ENCODE data around the gene OR51I2. TPM values are rescaled to one million over a fixed set of nuclear protein-coding genes. Genes with fewer than 3 reads are reported as not detected.

Gene OR51I2
- total RNA-seq, 4 donors from 2014 or later, result not detected

DNA sequence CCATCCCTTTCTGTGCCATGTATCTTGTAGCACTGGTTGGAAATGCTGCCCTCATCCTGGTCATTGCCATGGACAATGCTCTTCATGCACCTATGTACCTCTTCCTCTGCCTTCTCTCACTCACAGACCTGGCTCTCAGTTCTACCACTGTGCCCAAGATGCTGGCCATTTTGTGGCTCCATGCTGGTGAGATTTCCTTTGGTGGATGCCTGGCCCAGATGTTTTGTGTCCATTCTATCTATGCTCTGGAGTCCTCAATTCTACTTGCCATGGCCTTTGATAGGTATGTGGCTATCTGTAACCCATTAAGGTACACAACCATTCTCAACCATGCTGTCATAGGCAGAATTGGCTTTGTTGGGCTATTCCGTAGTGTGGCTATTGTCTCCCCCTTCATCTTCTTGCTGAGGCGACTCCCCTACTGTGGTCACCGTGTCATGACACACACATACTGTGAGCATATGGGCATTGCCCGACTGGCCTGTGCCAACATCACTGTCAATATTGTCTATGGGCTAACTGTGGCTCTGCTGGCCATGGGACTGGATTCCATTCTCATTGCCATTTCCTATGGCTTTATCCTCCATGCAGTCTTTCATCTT is 39.8 kb downstream of the OR51I2 start:
- H3K27ac ChIP-seq, result no peak overlapping the region
- H3K4me3 ChIP-seq, result no peak overlapping the region
- WGBS, 2 donors, result 98% methylated on average over 4 of the region's 4 CpGs
- TF ChIP-seq EP300 (IDR thresholded peaks at IDR 0.05) (no peak), POLR2A (IDR thresholded peaks at IDR 0.05) (no peak)
- TF ChIP-seq, protein P1, sequence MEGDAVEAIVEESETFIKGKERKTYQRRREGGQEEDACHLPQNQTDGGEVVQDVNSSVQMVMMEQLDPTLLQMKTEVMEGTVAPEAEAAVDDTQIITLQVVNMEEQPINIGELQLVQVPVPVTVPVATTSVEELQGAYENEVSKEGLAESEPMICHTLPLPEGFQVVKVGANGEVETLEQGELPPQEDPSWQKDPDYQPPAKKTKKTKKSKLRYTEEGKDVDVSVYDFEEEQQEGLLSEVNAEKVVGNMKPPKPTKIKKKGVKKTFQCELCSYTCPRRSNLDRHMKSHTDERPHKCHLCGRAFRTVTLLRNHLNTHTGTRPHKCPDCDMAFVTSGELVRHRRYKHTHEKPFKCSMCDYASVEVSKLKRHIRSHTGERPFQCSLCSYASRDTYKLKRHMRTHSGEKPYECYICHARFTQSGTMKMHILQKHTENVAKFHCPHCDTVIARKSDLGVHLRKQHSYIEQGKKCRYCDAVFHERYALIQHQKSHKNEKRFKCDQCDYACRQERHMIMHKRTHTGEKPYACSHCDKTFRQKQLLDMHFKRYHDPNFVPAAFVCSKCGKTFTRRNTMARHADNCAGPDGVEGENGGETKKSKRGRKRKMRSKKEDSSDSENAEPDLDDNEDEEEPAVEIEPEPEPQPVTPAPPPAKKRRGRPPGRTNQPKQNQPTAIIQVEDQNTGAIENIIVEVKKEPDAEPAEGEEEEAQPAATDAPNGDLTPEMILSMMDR (IDR thresholded peaks at IDR 0.05), result no peak
- DNase-seq (ENCODE audit: low spot score in 2 of 2), result no peak
- H3K27me3 ChIP-seq, result no peaks in the 10 kb centered on the region
- H3K9me3 ChIP-seq, result no peaks in the 10 kb centered on the region
- no peaks in the 10 kb centered on the region for H3K36me3 ChIP-seq
- no peaks in the 10 kb centered on the region for H3K4me1 ChIP-seq

DNA sequence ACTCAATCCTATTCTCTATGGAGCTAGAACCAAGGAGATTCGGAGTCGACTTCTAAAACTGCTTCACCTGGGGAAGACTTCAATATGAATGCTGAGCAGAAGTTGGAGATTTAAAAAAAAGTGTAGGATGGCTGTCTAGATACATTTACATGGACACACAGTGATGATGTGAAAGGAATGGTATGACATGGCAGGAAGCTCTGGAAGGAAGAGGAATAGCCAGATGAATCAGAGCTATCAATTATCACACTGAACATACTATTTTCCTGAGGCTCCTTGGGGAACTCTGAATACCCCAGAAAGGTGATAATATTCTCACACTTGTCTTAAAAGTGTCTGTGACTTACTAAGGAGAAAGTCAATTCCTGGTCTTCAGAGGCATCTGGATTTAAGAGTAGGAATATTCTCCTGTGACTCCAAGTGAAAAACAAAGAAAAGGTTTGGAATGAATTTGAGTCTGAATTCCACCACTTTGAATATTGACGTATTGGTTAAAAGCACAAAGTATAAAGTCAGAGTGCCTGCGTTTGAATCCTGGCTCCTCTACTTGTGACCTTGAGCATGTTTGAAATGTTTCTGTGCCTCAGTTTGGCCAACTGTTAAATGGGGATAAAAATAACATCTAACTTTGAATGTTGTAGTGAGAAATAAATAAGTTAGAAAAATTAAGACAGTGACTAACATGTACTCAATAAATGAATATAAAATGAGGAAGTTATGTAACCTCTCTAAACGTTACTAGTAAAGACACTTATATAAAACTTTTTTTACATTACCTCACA is 40.6 kb downstream of the OR51I2 start:
- Histone ChIP-seq H3K36me3 (no peaks in the 10 kb centered on the region), H3K27ac (no peak overlapping the region)
- 49 to 50% methylated on average over 5 of the region's 5 CpGs for WGBS, 2 donors

DNA sequence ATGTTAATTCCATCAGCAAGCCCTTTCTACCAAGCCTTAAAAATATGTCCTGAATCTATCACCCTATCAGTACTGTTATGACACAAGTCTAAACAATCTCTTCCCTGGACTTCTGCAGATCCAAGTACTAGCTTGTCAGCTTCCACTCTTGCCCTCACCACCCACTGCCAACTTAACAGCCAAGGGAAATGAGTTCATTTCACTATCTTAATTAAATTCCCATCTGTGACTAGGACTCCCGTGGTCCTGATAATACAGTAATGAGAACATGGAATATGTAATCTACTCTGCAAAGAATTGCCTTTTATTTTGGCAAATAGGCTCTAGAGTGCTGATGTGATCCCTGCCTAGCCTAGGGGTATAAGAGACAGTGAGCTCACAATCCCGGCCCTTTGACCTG is 50.5 kb downstream of the OR51I2 start:
- TF ChIP-seq EP300 (IDR thresholded peaks at IDR 0.05), result no peak
- TF ChIP-seq POLR2A (IDR thresholded peaks at IDR 0.05), result no peak
- TF ChIP-seq, protein P1 (IDR thresholded peaks at IDR 0.05), result no peak
- Histone ChIP-seq H3K4me1 (no peaks in the 10 kb centered on the region), H3K36me3 (no peaks in the 10 kb centered on the region), H3K4me3 (no peak overlapping the region), H3K27me3 (no peaks in the 10 kb centered on the region), H3K27ac (no peak overlapping the region), H3K9me3 (no peaks in the 10 kb centered on the region)
- no peak for DNase-seq (ENCODE audit: low spot score in 2 of 2)
- 60 to 64% methylated on average over 2 of the region's 2 CpGs for WGBS, 2 donors

More for the DNA sequence above, 40.6 kb downstream of the OR51I2 start:
- no peak for TF ChIP-seq POLR2A (IDR thresholded peaks at IDR 0.05)
- no peak for TF ChIP-seq EP300 (IDR thresholded peaks at IDR 0.05)
- TF ChIP-seq, protein P1 (IDR thresholded peaks at IDR 0.05), result no peak
- Histone ChIP-seq H3K4me1 (no peaks in the 10 kb centered on the region), H3K9me3 (no peaks in the 10 kb centered on the region), H3K4me3 (no peak overlapping the region), H3K27me3 (no peaks in the 10 kb centered on the region)
- no peak for DNase-seq (ENCODE audit: low spot score in 2 of 2)

DNA sequence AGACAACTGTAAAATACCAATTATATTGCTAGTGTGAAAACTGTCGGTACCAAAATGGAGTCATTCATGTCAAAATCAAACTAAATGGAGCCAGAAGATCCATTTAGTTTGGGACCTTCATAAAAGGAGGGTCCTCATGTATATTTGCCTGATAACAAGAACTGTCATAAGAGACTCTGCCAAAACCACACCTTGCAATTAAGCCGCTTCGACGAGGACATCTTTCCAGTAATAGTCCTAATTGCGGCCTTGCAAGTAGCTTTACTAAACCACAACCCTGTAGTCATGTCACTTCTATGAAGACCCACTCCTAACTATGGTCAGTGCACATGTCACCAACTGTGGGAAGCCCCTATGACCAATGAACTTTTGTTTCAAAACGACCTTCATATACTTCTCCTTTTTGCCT is 51.3 kb downstream of the OR51I2 start:
- TF ChIP-seq, protein P1 (IDR thresholded peaks at IDR 0.05), result no peak
- TF ChIP-seq POLR2A (IDR thresholded peaks at IDR 0.05) (no peak), EP300 (IDR thresholded peaks at IDR 0.05) (no peak)
- Histone ChIP-seq H3K27ac (no peak overlapping the region), H3K4me3 (no peak overlapping the region), H3K36me3 (no peaks in the 10 kb centered on the region), H3K9me3 (no peaks in the 10 kb centered on the region), H3K4me1 (no peaks in the 10 kb centered on the region), H3K27me3 (no peaks in the 10 kb centered on the region)
- no peak for DNase-seq (ENCODE audit: low spot score in 2 of 2)
- WGBS, 2 donors, result 75 to 87% methylated on average over 6 of the region's 6 CpGs

DNA sequence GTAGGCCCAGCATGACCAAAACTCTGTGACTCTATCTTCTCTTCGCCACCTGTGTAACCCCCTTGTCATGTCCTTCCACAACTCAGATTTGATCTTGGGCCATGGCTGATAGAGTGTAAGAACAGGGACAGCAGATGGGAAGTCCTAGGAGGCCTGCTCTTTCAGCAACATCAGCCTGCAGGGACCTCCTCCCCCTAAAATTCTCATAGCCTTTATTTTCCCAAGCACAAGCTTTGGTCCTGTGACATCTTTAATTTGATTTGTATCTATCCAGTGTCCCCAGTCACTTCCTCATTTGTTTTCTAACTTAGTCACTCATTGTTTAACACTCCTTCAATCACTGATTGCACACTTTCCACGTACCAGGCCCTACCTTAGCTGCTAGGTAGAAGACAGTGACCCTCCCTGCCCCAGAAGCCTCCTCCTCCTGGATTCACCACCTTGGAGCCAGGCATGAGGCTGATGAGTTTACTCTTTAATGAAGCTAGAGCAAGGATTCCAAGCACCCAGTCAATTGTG is 55.3 kb downstream of the OR51I2 start:
- H3K27ac ChIP-seq, result no peak overlapping the region
- TF ChIP-seq, protein P1 (IDR thresholded peaks at IDR 0.05), result no peak
- TF ChIP-seq POLR2A (IDR thresholded peaks at IDR 0.05) (no peak), EP300 (IDR thresholded peaks at IDR 0.05) (no peak)
- H3K27me3 ChIP-seq, result no peaks in the 10 kb centered on the region
- H3K4me1 ChIP-seq, result no peaks in the 10 kb centered on the region
- DNase-seq (ENCODE audit: low spot score in 2 of 2), result no peak
- WGBS, 2 donors, result 86% methylated on average over 2 of the region's 2 CpGs
- H3K4me3 ChIP-seq, result no peak overlapping the region
- H3K9me3 ChIP-seq, result no peaks in the 10 kb centered on the region
- no peaks in the 10 kb centered on the region for H3K36me3 ChIP-seq

All from tibial nerve (tissue), 4 donors.